Lower leg skin (tissue), 3 donors: ENCODE results near the gene MRPL23.

Experiments
- POLR2A ChIP-seq, 2 donors: fragments of 450-650 bp; IDR thresholded peaks; one replicate each; pipeline ENCODE4 v1.6.1; 2016 to 2017; ENCODE audit warnings: antibody characterized with exemption in 2 of 2, mild to moderate bottlenecking in 1 of 2, moderate library complexity in 1 of 2
- TF ChIP-seq, protein P1 (sequence below), 3 donors: fragments of 450-650 bp; IDR thresholded peaks; one replicate each; pipeline ENCODE4 v1.5.1; 2016; ENCODE audit warnings: antibody characterized with exemption in 3 of 3, mild to moderate bottlenecking in 3 of 3, moderate library complexity in 2 of 3

- TF ChIP-seq POLR2A (IDR thresholded peaks at IDR 0.05) = no peak
- TF ChIP-seq, protein P1, sequence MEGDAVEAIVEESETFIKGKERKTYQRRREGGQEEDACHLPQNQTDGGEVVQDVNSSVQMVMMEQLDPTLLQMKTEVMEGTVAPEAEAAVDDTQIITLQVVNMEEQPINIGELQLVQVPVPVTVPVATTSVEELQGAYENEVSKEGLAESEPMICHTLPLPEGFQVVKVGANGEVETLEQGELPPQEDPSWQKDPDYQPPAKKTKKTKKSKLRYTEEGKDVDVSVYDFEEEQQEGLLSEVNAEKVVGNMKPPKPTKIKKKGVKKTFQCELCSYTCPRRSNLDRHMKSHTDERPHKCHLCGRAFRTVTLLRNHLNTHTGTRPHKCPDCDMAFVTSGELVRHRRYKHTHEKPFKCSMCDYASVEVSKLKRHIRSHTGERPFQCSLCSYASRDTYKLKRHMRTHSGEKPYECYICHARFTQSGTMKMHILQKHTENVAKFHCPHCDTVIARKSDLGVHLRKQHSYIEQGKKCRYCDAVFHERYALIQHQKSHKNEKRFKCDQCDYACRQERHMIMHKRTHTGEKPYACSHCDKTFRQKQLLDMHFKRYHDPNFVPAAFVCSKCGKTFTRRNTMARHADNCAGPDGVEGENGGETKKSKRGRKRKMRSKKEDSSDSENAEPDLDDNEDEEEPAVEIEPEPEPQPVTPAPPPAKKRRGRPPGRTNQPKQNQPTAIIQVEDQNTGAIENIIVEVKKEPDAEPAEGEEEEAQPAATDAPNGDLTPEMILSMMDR (IDR thresholded peaks at IDR 0.05) = no peak
These were observed 21.9 kb downstream of the MRPL23 start for GRCh38 chr11:1969035-1969434.
